ENCODE results near the gene OXTR.

OXTR gene

GRCh38 chr3:8755097-8755496 lies 14.3 kb downstream of the OXTR start:
- Mint-ChIP-seq H3K27ac (no peak overlapping the region), H3K27me3 (ENCODE audit: low read depth) (peaks cover 35% of the 10 kb centered on the region), H3K9me3 (no peaks in the 10 kb centered on the region), H3K36me3 (ENCODE audit: low read depth) (no peaks in the 10 kb centered on the region), H3K4me1 (peaks cover 40% of the 10 kb centered on the region), H3K4me3 (no peak overlapping the region)
- TF ChIP-seq CTCF (IDR thresholded peaks at IDR 0.05; ENCODE audit: unreplicated experiment in 3 of 3), result no peak

GRCh38 chr3:8752832-8753231 lies 16.6 kb downstream of the OXTR start:
- peaks cover 17% of the 10 kb centered on the region for H3K4me1 Mint-ChIP-seq
- H3K27me3 Mint-ChIP-seq (ENCODE audit: low read depth), result peaks cover 31% of the 10 kb centered on the region
- H3K9me3 Mint-ChIP-seq, result no peaks in the 10 kb centered on the region
- H3K4me3 Mint-ChIP-seq, result no peak overlapping the region
- no peaks in the 10 kb centered on the region for H3K36me3 Mint-ChIP-seq (ENCODE audit: low read depth)
- no peak for TF ChIP-seq CTCF (IDR thresholded peaks at IDR 0.05; ENCODE audit: unreplicated experiment in 3 of 3)
- H3K27ac Mint-ChIP-seq, result no peak overlapping the region

- Mint-ChIP-seq H3K9me3 (no peaks in the 10 kb centered on the region), H3K27me3 (ENCODE audit: low read depth) (peaks cover 23% of the 10 kb centered on the region), H3K36me3 (ENCODE audit: low read depth) (no peaks in the 10 kb centered on the region), H3K4me3 (no peak overlapping the region), H3K4me1 (peaks cover 12% of the 10 kb centered on the region), H3K27ac (no peak overlapping the region)
- no peak for TF ChIP-seq CTCF (IDR thresholded peaks at IDR 0.05; ENCODE audit: unreplicated experiment in 3 of 3)
Measured at GRCh38 chr3:8749316-8749715, 20.1 kb downstream of the OXTR start.

GRCh38 chr3:8746780-8747345 lies 22.6 kb downstream of the OXTR start:
- Mint-ChIP-seq H3K27me3 (ENCODE audit: low read depth) (peaks cover 5% of the 10 kb centered on the region), H3K4me3 (no peak overlapping the region), H3K27ac (peak overlapping the region in 1 of 3 experiments; percentile 11), H3K4me1 (peaks cover 26% of the 10 kb centered on the region), H3K9me3 (no peaks in the 10 kb centered on the region), H3K36me3 (ENCODE audit: low read depth) (no peaks in the 10 kb centered on the region)
- no peak for TF ChIP-seq CTCF (IDR thresholded peaks at IDR 0.05; ENCODE audit: unreplicated experiment in 3 of 3)

DNA sequence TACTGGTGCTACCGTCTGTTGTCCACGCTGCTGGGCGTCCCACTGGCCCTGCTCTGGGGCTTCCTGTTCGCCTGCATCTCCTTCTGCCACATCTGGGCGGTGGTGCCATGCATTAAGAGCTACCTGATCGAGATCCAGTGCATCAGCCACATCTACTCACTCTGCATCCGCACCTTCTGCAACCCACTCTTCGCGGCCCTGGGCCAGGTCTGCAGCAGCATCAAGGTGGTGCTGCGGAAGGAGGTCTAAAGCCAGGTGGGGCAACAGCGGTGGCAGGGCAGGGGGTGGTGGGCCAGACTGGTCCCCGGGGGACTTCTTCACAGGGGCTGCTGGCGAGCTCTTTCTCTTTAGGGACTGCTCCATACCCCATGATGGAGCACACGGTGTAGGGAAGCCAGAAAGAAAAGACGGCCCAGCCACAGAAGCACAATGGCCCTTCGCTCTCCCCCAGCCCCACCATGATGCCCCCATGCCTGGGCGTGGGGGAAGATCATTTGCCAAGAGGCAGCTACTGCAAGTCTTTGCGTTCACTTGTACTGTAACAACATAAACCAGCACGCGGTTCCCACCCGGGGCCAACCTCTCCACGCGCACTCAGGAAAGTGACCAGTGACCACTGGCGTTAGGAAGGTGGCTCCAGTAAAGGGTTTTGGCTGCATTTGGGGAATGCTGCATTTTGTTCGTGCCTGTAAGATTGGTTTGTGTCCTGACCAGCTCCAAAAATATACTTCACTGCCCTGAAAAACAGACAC lies 23.6 kb downstream of the OXTR start:
- Mint-ChIP-seq H3K4me3 (no peak overlapping the region), H3K36me3 (ENCODE audit: low read depth) (no peaks in the 10 kb centered on the region), H3K4me1 (peaks cover 34% of the 10 kb centered on the region), H3K9me3 (no peaks in the 10 kb centered on the region), H3K27me3 (ENCODE audit: low read depth) (peaks cover 5% of the 10 kb centered on the region), H3K27ac (no peak overlapping the region)
- no peak for TF ChIP-seq CTCF (IDR thresholded peaks at IDR 0.05; ENCODE audit: unreplicated experiment in 3 of 3)

DNA sequence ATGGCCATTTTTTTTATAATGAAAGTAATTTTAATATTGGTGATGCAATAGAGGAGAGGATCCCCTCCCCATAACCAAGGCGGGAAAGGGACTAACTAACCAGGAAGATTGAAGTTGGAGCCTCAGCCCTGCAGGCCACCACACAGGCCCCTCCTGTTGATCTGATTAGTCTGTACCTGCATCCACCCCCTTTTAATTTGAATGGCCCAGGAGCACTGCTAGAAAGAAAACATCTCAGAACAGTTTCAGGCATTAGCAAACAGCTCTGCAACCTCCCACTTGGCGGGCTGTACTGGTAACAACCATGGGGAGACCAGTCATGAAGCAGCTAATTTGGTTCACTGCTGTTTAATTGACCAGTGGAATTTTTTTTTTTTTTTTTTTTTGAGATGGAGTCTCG lies 25.5 kb downstream of the OXTR start:
- H3K36me3 Mint-ChIP-seq (ENCODE audit: low read depth), result no peaks in the 10 kb centered on the region
- no peak overlapping the region for H3K27ac Mint-ChIP-seq
- no peak overlapping the region for H3K4me3 Mint-ChIP-seq
- peaks cover 2% of the 10 kb centered on the region for H3K27me3 Mint-ChIP-seq (ENCODE audit: low read depth)
- no peak for TF ChIP-seq CTCF (IDR thresholded peaks at IDR 0.05; ENCODE audit: unreplicated experiment in 3 of 3)
- H3K9me3 Mint-ChIP-seq, result no peaks in the 10 kb centered on the region
- peaks cover 40% of the 10 kb centered on the region for H3K4me1 Mint-ChIP-seq
